GM19372 (cell line): ENCODE results near the gene SYNGR3.
"Not testable (repeated sequence)": the region's sequence is repeated elsewhere in the genome, so short reads cannot be mapped to it uniquely, and the experiment has no call there.

Experiments used
- ATAC-seq: cut with Tn5 transposase; IDR thresholded peaks from one replicate; pipeline ENCODE4 v1.9.1; 2021; ENCODE audit warnings: mild to moderate bottlenecking, low read depth, moderate library complexity; ENCODE audit not compliant: unreplicated experiment

The SYNGR3 gene

DNA sequence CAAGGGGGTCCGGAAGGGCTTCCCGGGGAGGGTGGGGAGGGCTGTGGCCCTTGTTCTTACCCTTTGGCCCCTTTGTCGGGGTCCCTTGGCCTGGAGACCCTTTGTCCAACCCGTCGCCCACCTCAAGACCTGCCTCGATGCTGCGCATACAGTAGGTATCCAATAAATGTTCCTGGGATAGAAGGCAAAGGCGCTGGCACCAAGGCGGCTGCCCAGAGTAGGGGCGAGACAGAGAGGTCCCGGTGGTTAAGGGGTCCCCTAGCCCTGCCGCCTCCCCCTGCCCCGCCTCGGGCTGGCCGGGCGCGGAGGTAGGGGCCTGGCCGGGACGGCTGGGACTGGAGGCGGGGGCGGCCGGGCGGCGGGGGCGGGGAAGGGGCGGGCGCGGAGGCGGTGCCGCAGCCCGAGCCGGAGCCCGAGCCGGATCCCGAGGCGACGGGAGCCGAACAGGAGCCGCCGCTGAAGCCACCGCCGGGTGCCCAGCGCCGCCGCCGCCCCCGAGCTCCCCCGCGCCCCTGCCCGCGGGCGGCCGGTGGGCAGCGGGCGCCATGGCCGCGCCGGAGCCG, 36.8 kb downstream of the SYNGR3 start, which contains the start of gene NHERF2:
TSS of gene NHERF2 (plus strand) at position 442 of the 563 bp plus-strand sequence. CDS start at position 546, 104 bp downstream.
- no peak for ATAC-seq

DNA sequence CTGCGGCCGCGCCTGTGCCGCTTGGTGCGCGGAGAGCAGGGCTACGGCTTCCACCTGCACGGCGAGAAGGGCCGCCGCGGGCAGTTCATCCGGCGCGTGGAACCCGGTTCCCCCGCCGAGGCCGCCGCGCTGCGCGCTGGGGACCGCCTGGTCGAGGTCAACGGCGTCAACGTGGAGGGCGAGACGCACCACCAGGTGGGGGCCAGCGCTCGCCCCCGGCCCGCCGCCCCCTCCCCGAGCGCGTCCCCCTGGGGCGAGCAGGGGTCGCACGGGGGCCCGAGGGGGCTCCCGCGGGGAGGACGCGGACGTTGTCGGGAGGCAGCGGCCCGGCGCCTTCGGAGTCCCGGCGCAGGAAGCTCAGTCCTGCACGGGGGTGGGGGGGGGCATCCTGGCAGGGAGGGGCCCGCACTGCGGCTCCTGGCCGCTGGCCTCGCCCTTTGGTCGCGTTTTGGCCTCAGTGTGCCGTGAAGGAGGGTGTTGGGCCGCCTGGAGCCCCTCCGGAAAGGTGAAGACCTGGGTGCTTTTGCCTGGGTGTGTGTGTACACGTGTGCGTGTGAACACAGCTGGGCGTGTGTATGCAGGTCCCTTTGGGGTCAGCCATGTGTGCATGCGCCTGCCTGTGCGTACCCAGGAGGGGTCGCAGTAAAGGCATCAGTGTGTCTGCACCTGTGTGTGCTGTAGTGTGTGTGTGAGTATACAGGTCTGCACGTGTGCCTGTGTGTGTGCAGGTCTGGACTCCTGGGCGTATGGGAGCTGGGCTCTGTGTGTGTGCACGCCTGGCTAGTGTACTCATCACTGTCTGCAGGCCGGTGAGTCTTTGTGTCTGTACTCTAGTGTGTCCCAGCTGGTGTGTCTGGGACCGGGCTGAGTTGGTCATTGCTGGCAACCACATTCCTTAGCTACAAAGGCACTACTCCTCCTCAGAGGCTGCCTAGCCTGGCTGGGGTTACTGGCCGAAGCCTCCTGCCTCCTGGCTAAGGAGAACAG, 37.5 kb downstream of the SYNGR3 start:
- ATAC-seq: no peak

DNA sequence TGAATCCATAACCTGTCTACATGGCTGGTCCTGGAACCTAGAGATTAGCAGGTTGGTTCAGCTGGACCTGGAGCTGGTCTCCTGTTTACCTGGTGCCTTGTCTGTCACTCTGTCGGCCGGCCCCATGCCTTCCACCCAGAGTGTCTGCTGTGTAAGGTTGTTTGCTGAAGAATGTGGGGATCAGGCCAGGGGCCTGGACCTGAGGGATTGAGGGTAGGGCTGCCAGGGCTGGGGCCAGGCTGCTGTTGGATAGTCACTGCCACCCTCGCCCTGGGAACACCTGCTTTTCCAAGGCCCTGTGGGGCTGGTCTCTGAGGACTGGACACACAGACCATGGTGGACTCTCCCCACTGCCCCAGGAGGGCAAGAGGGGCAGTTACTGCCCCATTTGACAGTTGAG, 38.4 kb downstream of the SYNGR3 start:
- no peak for ATAC-seq

DNA sequence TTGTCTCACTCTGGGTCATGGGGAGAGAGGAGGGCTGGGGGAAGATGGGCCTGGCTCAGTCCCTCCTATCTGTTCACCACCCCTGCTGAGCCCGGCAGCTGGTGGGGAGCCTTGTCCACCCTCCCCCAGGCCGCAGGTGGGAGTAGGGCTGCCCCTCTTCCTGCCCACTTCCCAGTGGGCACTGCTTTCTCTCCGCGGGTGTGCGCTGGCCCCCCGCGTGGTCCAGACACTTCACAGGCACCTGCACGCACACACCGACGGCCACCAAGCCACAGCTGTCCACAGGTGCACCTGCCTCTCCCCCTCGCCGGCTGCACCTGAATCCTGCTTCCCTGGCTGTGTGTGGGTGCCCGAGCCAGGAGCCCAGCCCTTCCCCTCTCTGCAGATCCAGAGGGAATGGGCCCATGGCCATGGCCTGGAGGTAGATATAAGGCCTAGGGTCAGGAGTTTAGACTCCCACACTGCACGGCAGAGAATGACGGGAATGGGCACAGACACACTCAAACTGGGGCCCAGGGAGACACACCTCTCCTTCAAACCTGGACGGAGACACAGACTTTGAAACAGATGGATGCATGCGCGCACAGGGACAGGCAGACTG, 39.0 kb downstream of the SYNGR3 start:
- no peak for ATAC-seq

DNA sequence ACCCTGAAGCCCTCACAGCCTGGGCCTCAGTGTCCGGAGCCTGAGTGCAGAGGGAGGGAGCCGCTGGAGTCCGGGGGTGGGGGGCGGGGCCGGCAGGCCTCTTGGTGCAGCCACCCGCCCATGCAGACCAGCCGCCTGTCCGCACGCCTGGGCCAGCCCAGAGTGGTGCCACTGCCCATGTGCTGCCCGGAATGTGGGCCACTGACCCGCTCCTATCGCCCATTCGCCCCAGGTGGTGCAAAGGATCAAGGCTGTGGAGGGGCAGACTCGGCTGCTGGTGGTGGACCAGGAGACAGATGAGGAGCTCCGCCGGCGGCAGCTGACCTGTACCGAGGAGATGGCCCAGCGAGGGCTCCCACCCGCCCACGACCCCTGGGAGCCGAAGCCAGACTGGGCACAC, 39.6 kb downstream of the SYNGR3 start:
- no peak for ATAC-seq

DNA sequence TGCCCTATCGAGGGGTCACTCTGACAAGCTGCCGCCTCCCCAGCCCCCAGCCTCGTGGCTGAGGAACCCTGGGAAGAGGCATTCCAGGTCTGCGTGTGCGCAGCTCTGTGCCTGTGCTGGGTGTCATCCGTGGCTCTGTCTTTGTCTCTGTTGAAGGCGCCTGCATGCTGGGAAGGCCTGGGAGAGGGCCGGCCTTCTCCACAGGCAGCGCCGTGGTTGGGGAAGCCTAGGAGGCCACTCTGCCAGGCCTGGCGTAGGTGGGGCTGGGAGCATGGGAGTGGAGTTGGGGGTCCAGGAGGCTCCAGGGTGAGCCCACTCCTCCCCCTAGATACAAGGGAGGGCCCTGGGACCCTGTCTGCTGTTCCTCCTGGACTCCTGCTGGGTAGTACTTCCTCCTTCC, 40.3 kb downstream of the SYNGR3 start:
- ATAC-seq: no peak

DNA sequence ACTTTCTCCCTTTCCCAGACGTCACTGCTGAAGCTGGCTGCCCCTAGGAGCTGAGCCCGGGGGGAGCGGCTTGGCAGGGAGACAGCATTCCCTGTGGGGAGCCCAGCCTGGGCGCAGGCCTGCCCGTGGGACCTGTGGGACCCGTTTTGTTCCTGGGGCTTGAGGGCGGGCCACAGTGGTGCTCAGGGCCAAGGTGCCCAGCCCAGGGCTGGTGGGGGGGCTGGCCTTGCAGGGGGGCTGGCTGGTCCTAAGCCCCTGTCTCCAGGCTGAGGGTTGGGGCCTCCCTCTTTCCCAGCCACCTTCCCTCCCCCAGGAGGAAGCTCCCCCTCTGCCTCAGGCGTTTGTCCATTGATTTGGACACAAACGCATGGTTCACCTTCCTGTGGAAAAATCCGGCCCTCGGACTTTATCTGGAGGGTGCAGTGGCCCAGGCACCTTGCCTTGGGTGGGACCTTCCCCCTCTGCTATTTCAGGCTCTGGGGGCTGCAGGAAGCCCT, 41.4 kb downstream of the SYNGR3 start:
- no peak for ATAC-seq

DNA sequence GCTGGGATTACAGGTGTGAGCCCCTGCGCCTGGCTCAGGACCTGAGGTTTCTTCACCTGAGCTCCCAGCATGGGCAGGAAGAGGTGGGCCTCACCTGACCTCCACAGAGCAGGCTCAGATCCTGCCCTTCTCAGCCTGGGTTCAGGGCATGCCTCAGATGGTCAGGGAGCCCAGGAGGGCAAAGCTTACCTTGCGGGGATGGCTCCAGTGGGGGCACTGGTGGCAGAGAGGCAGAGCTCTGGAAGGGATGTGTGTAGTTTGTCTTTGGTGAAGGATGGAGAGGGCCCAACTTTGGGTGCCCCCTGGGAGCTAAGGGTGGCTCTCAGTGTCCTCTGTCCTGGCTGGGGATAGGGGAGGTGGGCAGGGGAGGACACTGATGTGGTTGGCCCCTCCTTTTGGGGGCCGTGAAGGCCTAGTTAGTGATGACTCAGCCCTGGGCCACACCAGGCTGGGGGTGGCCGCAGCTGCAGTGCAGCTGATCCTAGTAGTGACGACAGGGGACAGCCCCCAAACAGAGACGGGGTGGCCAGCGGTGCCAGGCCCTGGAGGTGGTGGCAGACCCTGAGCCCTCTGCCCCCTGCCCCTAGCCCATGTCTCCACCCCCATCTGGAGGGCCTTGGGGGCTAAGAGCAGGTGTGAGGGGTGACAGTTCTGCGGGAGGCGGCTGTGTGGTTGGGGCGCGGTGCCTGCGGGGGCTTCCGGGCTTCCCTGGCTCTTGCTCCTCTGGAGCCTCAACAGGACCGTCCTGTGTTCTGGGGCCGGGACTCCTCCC, 42.7 kb downstream of the SYNGR3 start:
- no peak for ATAC-seq

DNA sequence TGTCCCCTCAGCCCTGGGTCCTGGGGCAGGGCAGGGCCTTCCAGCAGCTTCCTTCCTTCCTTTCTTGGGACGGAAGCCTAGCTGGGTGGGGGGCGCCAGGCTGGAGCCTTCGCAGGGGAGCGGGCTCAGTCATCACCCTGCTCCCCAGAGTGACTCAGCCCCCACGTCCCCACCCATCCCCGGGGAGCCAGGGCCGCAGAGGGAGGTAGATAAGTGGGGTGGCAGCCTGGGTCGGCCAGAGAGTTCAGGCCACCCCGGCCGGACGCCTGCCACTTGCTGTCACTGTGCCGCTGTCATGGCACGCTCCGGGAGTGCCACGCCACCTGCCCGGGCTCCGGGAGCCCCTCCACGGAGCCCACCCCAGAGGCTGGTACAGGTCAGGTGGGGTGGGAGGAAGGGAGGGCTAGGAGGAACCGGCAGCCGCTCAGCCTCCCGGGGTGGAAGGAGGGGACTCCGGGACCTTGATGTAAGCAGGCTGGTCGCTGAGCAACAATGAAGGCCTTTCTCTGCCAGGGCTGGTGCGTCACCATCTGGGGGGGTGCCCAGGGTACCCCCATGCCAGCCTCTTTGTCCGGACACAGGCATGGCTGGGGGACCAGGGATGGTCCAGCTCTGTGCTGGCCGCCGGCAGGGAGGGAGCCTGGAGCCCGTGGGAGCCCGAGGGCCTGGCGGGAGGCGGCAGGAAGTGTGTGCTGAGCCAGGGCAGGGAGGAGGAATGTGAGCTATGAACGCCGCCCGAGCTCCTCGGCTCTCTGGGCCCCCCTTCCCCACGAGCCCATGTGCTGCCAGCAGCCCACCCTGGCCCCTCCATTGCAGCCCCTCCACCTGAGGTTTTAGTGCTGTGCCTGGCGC, 43.5 kb downstream of the SYNGR3 start:
- ATAC-seq: no peak

DNA sequence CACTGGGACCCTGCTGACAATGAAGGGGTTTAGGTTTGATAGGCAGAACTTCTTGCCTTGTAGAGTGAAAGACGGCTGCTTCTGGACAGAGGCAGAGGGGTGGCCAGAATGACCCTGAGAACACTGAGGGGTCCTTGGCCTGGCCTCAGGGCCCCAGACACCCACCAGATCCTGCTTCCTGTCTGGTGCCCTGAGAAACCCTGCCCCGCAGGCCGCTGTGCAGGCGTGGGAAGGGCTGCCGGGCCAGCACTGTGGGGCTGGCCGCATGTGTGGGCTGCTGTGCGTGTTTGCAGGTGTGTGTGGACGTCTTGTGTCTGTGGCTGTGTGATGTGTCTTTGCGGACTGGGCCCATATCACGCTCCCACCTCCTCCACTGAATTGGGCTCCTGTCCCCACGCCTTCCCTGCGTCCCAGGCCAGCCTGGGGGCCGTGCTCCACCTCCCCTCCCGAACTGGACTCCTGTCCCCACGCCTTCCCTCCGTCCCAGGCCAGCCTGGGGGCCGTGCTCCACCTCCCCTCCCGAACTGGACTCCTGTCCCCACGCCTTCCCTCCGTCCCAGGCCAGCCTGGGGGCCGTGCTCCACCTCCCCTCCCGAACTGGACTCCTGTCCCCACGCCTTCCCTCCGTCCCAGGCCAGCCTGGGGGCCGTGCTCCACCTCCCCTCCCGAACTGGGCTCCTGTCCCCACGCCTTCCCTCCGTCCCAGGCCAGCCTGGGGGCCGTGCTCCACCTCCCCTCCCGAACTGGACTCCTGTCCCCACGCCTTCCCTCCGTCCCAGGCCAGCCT, 44.3 kb downstream of the SYNGR3 start:
- not testable (repeated sequence) for ATAC-seq

DNA sequence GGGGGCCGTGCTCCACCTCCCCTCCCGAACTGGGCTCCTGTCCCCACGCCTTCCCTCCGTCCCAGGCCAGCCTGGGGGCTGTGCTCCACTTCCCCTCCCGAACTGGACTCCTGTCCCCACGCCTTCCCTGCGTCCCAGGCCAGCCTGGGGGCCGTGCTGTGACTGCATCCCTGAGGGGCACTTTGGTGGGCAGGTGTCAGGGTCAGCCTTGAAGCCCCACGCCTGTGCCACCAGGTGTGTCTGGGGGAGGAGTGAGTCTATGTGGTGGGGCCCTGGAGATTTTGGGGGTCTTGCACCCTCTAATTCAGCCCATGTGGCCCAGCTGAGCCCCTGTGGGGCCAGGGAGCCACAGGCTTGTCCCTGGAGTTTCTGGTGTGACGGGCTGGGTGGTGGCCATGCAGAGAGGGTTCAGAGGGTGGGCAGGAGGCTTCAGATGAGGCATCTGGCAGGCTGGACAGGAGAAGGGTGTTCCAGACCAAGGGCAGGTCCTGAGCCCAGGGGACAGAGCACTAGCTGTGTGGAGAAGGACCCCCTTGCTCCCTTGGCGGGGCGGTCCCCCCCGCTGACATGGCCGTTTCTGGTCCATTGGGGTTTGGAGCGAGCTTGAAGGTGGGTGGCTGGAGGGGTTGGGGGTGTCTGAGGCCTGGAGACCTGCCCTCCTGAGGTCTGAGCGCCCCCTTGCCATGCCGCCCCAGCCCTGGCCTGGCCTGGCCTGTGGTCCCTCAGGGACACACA, 45.1 kb downstream of the SYNGR3 start:
- no peak for ATAC-seq

DNA sequence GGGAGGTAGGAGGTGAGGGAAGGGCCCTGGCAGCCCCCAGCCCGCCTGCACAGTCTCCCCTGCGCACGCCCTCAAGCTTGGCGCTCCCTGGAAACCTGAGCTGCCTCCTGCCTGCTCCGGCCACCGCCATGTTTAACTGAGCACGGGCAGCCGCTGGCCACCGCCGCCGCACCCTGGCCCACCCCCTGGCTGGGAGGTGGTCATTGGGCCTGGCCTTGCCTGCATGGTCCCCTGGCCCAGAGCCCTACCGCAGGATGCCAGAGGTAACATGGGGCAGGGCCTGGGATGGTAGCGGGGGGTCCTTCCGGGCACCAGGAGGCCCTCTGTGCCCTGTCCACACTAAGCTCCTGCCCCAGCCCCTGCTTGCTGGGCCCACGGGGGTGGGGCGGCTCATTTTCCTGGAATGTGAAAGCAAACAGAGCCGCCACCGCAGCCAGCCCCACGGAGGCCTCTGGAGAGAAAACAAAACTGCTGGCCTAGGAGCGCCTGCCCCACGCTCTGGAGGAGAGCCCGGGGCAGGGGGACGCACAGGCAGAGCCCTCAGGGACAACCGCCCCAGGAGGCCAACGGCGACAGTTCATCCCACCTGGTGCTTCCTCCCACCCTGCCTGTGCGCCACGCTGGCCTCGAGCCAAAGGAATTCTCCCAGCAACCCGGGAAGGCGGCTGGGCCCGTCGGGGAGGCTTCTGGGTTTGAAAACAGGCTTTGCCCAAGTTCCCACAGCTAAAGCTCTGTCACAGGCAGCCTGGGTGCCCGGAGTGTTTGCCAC, 45.8 kb downstream of the SYNGR3 start:
- no peak for ATAC-seq

DNA sequence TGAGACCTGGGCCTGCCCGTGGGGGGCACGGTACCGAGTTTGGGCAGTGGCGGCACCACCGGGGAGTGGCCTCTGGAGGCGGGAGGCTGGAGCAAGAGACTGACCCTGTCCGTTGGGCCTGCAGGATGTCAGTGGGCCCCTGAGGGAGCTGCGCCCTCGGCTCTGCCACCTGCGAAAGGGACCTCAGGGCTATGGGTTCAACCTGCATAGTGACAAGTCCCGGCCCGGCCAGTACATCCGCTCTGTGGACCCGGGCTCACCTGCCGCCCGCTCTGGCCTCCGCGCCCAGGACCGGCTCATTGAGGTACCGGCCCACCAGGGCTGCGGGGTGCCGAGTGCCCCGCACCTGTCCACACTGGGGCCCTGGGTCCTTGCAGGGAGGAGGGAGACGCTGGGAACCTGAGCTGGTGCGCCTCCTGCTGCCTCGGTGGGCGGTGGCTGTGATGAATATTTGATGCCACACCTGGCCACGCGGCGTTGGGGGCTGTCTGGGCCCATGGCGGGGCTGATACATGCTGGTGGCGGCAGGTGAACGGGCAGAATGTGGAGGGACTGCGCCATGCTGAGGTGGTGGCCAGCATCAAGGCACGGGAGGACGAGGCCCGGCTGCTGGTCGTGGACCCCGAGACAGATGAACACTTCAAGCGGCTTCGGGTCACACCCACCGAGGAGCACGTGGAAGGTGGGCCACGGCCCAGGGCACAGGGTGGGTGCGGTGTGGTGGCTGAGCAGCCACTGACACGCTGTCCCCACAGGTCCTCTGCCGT, 46.6 kb downstream of the SYNGR3 start:
- no peak for ATAC-seq

DNA sequence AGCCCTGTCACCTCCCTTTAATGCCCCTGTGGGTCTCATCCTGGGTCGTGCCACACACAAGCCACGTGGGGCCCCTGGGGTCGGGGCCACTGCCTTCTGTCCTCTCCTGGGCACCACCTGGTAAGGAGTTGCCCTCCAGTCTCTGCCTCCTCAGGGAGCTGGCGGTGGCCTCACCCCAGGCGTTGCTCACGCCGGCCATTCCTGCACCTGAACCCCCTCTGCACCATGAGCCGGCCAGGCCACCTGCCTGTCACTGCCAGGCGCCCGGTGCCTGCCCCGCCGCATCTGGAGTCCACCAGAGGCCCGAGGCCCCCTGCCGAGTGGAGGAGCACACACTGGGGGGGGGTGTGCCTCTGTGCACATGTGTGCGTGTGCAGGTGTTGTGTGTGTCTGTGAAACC, 47.3 kb downstream of the SYNGR3 start:
- no peak for ATAC-seq

DNA sequence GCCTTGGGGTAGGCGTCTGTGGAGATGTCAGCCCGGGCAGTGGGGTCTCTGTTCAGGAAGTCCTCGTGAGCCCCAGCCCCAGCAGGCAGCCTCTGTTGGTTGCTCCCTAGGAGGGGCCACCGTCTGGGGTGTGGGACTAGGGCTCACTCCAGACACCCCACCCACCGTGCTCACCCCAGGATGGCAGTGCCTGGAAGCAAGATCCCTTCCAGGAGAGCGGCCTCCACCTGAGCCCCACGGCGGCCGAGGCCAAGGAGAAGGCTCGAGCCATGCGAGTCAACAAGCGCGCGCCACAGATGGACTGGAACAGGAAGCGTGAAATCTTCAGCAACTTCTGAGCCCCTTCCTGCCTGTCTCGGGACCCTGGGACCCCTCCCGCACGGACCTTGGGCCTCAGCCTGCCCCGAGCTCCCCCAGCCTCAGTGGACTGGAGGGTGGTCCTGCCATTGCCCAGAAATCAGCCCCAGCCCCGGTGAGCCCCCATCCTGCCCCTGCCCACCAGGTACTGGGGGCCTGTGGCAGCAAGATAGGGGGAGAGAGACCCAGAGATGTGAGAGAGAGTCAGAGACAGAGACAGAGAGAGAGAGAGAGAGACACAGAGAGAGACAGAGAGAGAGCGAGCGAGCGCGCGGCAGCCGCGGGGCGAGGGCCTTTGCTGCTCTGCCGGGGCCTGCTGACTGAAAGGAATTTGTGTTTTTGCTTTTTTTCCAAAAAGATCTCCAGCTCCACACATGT, 48.0 kb downstream of the SYNGR3 start:
- no peak for ATAC-seq
